ENCODE measurements around the gene RELN.

- TF ChIP-seq TAF1 (IDR thresholded peaks at IDR 0.05; ENCODE audit: borderline replicate concordance, insufficient read depth, low read length) (no peak), POLR2AphosphoS5 (IDR thresholded peaks at IDR 0.05; ENCODE audit: low read depth, low read length) (no peak), SIN3A (IDR thresholded peaks at IDR 0.05; ENCODE audit: borderline replicate concordance, insufficient read depth, low read length) (no peak), REST (IDR thresholded peaks at IDR 0.05; ENCODE audit: insufficient read depth in 1 of 2, low read depth in 2 of 2, low read length in 2 of 2) (no peak)
Observed at GRCh38 chr7:103542470-103542869, 447.0 kb downstream of the RELN start.

Measured in PFSK-1 (cell line).